Upper lobe of left lung (tissue), 4 donors: ENCODE measurements around the gene TNK2.

Experiments used
- CTCF ChIP-seq, 6 experiments: fragments of 450-650 bp in 4 of 6; fragments of 200-600 bp in 2 of 6; sonication (generic) in 2 of 6; IDR thresholded peaks; one replicate each; pipeline ENCODE4 v1.5.1; 2016 to 2019; ENCODE audit warnings: antibody characterized with exemption in 6 of 6
- EP300 ChIP-seq, 4 donors: sonication (generic); formaldehyde crosslinking; IDR thresholded peaks; one replicate each; pipeline ENCODE4 v1.5.1; 2017; ENCODE audit warnings: antibody characterized with exemption in 4 of 4, control low read depth in 2 of 4
- POLR2A ChIP-seq, 4 donors: fragments of 450-650 bp; IDR thresholded peaks; one replicate each; pipeline ENCODE4 v1.5.1; 2016 to 2017; ENCODE audit warnings: antibody characterized with exemption in 4 of 4, mild to moderate bottlenecking in 2 of 4
- POLR2AphosphoS5 ChIP-seq, 2 donors: sonication (generic); formaldehyde crosslinking; IDR thresholded peaks; one replicate each; pipeline ENCODE4 v1.5.1; 2017; ENCODE audit warnings: antibody characterized with exemption in 2 of 2

GRCh38 chr3:195836476-195837135 is 71.7 kb downstream of the TNK2 start:
- TF ChIP-seq EP300 (IDR thresholded peaks at IDR 0.05): no peak
- TF ChIP-seq CTCF (IDR thresholded peaks at IDR 0.05): no peak
- no peak for TF ChIP-seq POLR2AphosphoS5 (IDR thresholded peaks at IDR 0.05)
- no peak for TF ChIP-seq POLR2A (IDR thresholded peaks at IDR 0.05)
